Gastrocnemius medialis (tissue), 4 donors: ENCODE measurements around the gene RASSF5. TPM values are rescaled to one million over a fixed set of nuclear protein-coding genes. Genes with fewer than 3 reads are reported as not detected.

Experiments
- ATAC-seq, 2 donors: fragments of 150-250 bp; one replicate each; pipeline ENCODE4 v1.9.1; 2016
- DNase-seq, 2 donors: peaks; one replicate each; pipeline ENCODE4 v3.0.0-alpha.2; 2019
- H3K27ac ChIP-seq, 4 donors: fragments of 200-600 bp; sonication (generic); 1 replicate in 1 of 4; 2 replicates in 3 of 4; pipeline ENCODE4 v1.5.1; 2016 to 2018; ENCODE audit warnings: mild to moderate bottlenecking in 2 of 4, moderate library complexity in 1 of 4
- H3K27me3 ChIP-seq, 3 donors: fragments of 200-600 bp; sonication (generic) in 2 of 3; 1 replicate in 1 of 3; 2 replicates in 2 of 3; pipeline versions ENCODE4 v1.5.1 to v1.6.0; 2016 to 2019; ENCODE audit warnings: mild to moderate bottlenecking in 1 of 3, moderate library complexity in 1 of 3
- H3K36me3 ChIP-seq, 2 donors: fragments of 200-600 bp; sonication (generic) in 1 of 2; one replicate each; pipeline ENCODE4 v1.5.1; 2017 to 2018
- H3K4me1 ChIP-seq, 2 donors: fragments of 200-600 bp; sonication (generic) in 1 of 2; one replicate each; pipeline ENCODE4 v1.5.1; 2016 to 2017; ENCODE audit warnings: mild to moderate bottlenecking in 2 of 2
- H3K4me3 ChIP-seq, 4 donors: fragments of 200-600 bp; sonication (generic) in 3 of 4; 1 replicate in 1 of 4; 2 replicates in 3 of 4; pipeline ENCODE4 v1.5.1; 2016 to 2019; ENCODE audit warnings: mild to moderate bottlenecking in 2 of 4
- H3K9me3 ChIP-seq, 3 donors: fragments of 200-600 bp; sonication (generic) in 2 of 3; 1 replicate in 1 of 3; 2 replicates in 2 of 3; pipeline ENCODE4 v1.5.1; 2016 to 2019
- POLR2A ChIP-seq, 2 donors: fragments of 450-650 bp; IDR thresholded peaks; one replicate each; pipeline ENCODE4 v1.6.1; 2017; ENCODE audit warnings: antibody characterized with exemption in 2 of 2, mild to moderate bottlenecking in 2 of 2, moderate library complexity in 2 of 2
- in situ Hi-C, 4 donors: fragments of 200-750 bp; cut with MboI; loops; one replicate each; pipeline versions ENCODE4 v1.15.0 to v1.8.0; 2017; ENCODE audit warnings: low sequenced_read_pairs in 4 of 4
- intact Hi-C: fragments of 100-400 bp; cut with DNase I; formaldehyde crosslinking; loops from one replicate; pipeline ENCODE4 v1.15.1; 2023; ENCODE audit warnings: low total_unique reads
- total RNA-seq, 4 donors: library from RNA; depleted of rRNA; stranded (reverse); fragments of >200 nt; gene quantifications; one replicate each; pipeline versions ENCODE4 v1.1.0 to v1.2.3, GENCODE V29; 2016
- TF ChIP-seq, protein P1 (sequence below), 5 experiments: fragments of 450-650 bp in 3 of 5; fragments of 200-600 bp in 2 of 5; sonication (generic) in 2 of 5; IDR thresholded peaks in 4 of 5; conservative IDR thresholded peaks in 1 of 5; 1 replicate in 4 of 5; 2 replicates in 1 of 5; pipeline ENCODE4 v1.5.1; 2016 to 2019; ENCODE audit warnings: antibody characterized with exemption in 5 of 5, mild to moderate bottlenecking in 3 of 5, moderate library complexity in 3 of 5

RASSF5 gene
- total RNA-seq, 4 donors from 2014 or later, result 5.9 to 15.9 (median 9.4) TPM

DNA sequence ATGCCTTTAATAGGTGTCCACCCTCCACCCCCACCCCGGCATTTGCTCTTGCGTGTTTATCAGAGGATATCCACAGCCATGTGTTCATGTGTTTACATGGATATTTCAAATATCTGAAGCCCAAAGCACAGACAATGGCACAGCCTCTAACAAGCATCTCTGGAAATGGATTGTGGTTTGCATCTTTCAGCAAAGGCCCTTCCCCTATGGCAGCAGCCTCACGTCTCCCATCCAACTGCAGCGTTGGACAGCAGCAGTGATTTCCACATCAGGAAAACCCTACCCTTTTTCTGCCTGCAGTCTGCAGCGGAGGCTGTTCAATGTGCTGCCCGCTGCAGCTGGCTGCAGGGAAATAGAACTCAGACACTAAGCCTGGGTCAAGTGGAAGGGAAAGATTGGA is 1.6 kb downstream of the RASSF5 start:
- intact Hi-C loops (loop anchor here (5.0 to 10.0 kb wide), 2 partner anchors 43 to 546 kb away; partner anchors contain the start of genes PFKFB2 and YOD1), in situ Hi-C loops (no loop called here)
- Histone ChIP-seq H3K4me1 (peaks cover 18 to 25% of the 10 kb centered on the region in 2 donors), H3K36me3 (no peaks in the 10 kb centered on the region), H3K27ac (peak overlapping the region in 1 of 4 donors; percentile 43), H3K9me3 (no peaks in the 10 kb centered on the region), H3K27me3 (peaks cover 13 to 26% (median 19%) of the 10 kb centered on the region in 3 donors), H3K4me3 (no peak overlapping the region)
- no peak for DNase-seq
- TF ChIP-seq POLR2A (IDR thresholded peaks at IDR 0.05), result no peak
- TF ChIP-seq, protein P1, sequence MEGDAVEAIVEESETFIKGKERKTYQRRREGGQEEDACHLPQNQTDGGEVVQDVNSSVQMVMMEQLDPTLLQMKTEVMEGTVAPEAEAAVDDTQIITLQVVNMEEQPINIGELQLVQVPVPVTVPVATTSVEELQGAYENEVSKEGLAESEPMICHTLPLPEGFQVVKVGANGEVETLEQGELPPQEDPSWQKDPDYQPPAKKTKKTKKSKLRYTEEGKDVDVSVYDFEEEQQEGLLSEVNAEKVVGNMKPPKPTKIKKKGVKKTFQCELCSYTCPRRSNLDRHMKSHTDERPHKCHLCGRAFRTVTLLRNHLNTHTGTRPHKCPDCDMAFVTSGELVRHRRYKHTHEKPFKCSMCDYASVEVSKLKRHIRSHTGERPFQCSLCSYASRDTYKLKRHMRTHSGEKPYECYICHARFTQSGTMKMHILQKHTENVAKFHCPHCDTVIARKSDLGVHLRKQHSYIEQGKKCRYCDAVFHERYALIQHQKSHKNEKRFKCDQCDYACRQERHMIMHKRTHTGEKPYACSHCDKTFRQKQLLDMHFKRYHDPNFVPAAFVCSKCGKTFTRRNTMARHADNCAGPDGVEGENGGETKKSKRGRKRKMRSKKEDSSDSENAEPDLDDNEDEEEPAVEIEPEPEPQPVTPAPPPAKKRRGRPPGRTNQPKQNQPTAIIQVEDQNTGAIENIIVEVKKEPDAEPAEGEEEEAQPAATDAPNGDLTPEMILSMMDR (IDR thresholded peaks at IDR 0.05 in 4 of 5, conservative IDR thresholded peaks at IDR 0.05 in 1 of 5), result no peak
- ATAC-seq, result no peak

DNA sequence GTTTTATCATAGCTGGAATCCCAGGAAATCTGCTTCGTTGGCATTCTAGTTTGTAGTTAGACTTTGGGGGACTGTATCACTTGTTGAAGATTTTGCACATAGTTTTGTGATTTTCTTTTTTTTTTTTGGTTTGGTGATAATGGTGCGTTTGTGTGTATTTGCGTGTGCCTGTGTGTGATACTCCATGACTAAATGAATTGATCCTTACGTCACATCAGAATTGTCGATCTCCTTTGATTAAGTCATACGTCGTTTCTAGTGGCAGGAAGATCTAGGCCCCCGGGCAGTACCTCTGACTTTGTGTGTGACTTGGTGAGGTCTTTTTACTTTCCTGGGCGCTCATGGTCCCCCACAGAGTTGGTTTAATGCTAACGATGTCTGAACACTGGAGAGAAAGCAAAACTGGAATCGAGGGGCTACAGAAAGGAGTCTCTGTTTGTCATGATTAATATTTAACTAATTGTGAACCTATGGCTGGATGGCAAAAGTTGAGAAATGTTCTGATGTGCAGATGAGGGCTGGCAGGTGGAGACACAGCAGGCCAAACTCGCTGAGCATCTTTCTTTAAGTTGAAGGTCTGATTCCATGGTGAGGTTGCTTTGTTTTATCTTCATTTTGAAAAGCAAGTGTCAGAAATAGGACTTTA is 2.4 kb downstream of the RASSF5 start:
- TF ChIP-seq POLR2A (IDR thresholded peaks at IDR 0.05), result no peak
- TF ChIP-seq, protein P1 (IDR thresholded peaks at IDR 0.05 in 4 of 5, conservative IDR thresholded peaks at IDR 0.05 in 1 of 5), result no peak
- DNase-seq (no peak), ATAC-seq (no peak)
- intact Hi-C loops, result loop anchor here (5.0 to 10.0 kb wide), 3 partner anchors 43 to 787 kb away; partner anchors contain the start of genes PFKFB2 and YOD1
- peaks cover 11 to 18% of the 10 kb centered on the region in 2 donors for H3K4me1 ChIP-seq
- H3K27me3 ChIP-seq, result peaks cover 13 to 26% (median 19%) of the 10 kb centered on the region in 3 donors
- no peaks in the 10 kb centered on the region for H3K9me3 ChIP-seq
- no peak overlapping the region for H3K4me3 ChIP-seq
- no peak overlapping the region for H3K27ac ChIP-seq
- in situ Hi-C loops, result no loop called here
- no peaks in the 10 kb centered on the region for H3K36me3 ChIP-seq

DNA sequence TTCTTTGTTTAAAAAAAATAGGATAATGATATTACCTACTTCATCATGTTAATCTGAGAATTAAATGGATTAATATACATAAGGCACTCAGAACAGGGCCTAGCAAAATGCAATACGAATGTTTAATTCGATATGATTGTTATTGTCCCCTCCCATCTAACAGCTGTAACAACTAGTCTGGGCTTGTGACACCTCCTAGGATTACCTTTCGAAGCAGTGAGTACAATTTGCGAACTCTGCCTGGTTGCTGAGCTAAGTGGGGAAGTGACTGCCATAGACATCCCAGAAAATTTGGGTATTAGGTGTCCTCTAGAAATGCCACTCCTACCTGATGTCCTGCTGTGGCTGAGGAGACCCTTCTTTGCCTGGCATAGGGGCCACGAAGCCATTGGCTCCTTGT is 3.0 kb downstream of the RASSF5 start:
- peaks cover 11 to 17% of the 10 kb centered on the region in 2 donors for H3K4me1 ChIP-seq
- DNase-seq (no peak), ATAC-seq (no peak)
- in situ Hi-C loops (no loop called here), intact Hi-C loops (loop anchor here (5.0 kb wide), 1 partner anchor 788 kb away; no protein-coding TSS in a partner anchor)
- no peak overlapping the region for H3K4me3 ChIP-seq
- H3K36me3 ChIP-seq, result no peaks in the 10 kb centered on the region
- TF ChIP-seq POLR2A (IDR thresholded peaks at IDR 0.05), result no peak
- TF ChIP-seq, protein P1 (IDR thresholded peaks at IDR 0.05 in 4 of 5, conservative IDR thresholded peaks at IDR 0.05 in 1 of 5), result no peak
- no peaks in the 10 kb centered on the region for H3K9me3 ChIP-seq
- H3K27ac ChIP-seq, result no peak overlapping the region
- H3K27me3 ChIP-seq, result peaks cover 13 to 26% (median 19%) of the 10 kb centered on the region in 3 donors

DNA sequence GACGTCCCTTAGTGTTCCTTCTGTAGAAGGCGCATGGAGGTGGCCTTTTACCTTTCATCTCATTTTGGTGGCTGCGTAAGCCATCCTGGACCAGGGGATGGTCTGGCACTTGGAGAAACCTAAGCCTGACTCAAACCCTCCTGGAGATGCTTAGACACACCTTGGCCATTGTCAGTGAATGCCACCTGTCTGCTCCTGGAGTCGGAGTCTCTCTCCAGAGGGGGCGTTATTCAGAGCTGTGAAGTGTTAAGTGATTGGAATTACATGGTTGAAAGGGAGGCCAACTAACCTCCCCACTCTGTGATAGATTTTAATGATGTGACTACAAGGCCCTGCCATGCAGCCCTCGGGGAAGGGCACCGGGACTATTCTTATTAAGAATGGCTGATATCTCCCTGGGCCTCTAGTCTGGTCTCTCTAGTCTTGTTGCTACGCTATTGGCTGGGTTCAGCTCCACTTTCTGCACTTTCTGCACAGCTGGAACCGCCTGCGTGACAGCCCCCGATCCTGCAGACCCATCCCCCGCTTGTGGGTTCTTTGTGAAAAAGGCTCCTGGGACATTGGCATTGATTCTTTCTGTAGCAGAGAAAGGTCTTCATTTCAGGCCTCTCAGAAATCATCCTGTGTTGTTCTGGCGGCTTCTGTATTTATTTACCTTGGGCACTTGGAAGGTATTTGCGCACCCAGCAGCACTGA is 4.2 kb downstream of the RASSF5 start:
- intact Hi-C loops, result loop anchor here (5.0 kb wide), 1 partner anchor 789 kb away; no protein-coding TSS in a partner anchor
- TF ChIP-seq POLR2A (IDR thresholded peaks at IDR 0.05), result no peak
- TF ChIP-seq, protein P1 (IDR thresholded peaks at IDR 0.05 in 4 of 5, conservative IDR thresholded peaks at IDR 0.05 in 1 of 5), result no peak
- H3K4me3 ChIP-seq, result no peak overlapping the region
- no peak overlapping the region for H3K27ac ChIP-seq
- ATAC-seq (no peak), DNase-seq (no peak)
- H3K4me1 ChIP-seq, result peaks cover 11 to 17% of the 10 kb centered on the region in 2 donors
- no peaks in the 10 kb centered on the region for H3K9me3 ChIP-seq
- in situ Hi-C loops, result no loop called here
- H3K27me3 ChIP-seq, result peaks cover 13 to 19% (median 18%) of the 10 kb centered on the region in 3 donors
- H3K36me3 ChIP-seq, result no peaks in the 10 kb centered on the region
